Endothelial cell of umbilical vein (primary cell): ENCODE results near the gene KCNS1. TPM values are rescaled to one million over a fixed set of nuclear protein-coding genes. Genes with fewer than 3 reads are reported as not detected.

Source experiments
- BruUV-seq: library from RNA; stranded (reverse); fragments of 400-500 nt; replicated peaks from 2 replicates; lab custom pipeline; 2021; lab: Mats Ljungman, UMichigan
- CTCF ChIA-PET: fragments of 300-600, 350-600 bp; sonication (Branson Sonifier 250); formaldehyde crosslinking; loops from one replicate; lab custom pipeline; 2021; ENCODE audit warnings: antibody characterized with exemption, inconsistent platforms; lab: Charles Lee
- POLR2A ChIA-PET: fragments of 300-600, 350-600 bp; sonication (Branson Sonifier 250); formaldehyde crosslinking; loops from one replicate; lab custom pipeline; 2021; ENCODE audit warnings: antibody characterized with exemption, inconsistent platforms; lab: Charles Lee
- DNase-seq: peaks from one replicate; pipeline ENCODE4 v3.0.0-alpha.2; 2011; ENCODE audit warnings: low read depth, low spot score
- FAIRE-seq: peaks from 2 replicates; lab custom pipeline; 2011; peaks lifted over from hg19 to GRCh38; lab: Jason Lieb, UNC
- H2AFZ ChIP-seq: 2 replicates; pipeline ENCODE4 v1.6.0; 2012; ENCODE audit warnings: low read depth, low read length, control low read depth, inconsistent platforms
- H3K27ac ChIP-seq: 2 replicates; pipeline ENCODE4 v1.5.1; 2011; ENCODE audit warnings: low read depth, mild to moderate bottlenecking, control low read depth, low read length, moderate library complexity; ENCODE audit not compliant: insufficient read depth
- H3K27me3 ChIP-seq, 2 experiments: 2 replicates each; pipeline versions ENCODE4 v1.6.0 to v1.6.1; 2011; ENCODE audit warnings: low read length in 2 of 2, mixed read lengths in 1 of 2; ENCODE audit not compliant: control insufficient read depth in 2 of 2, insufficient read depth in 2 of 2
- H3K36me3 ChIP-seq, 2 experiments: 2 replicates in 1 of 2; 3 replicates in 1 of 2; pipeline ENCODE4 v1.5.1; 2011; ENCODE audit warnings: low read length in 2 of 2, mild to moderate bottlenecking in 1 of 2, moderate library complexity in 1 of 2; ENCODE audit not compliant: control insufficient read depth in 2 of 2, insufficient read depth in 2 of 2; ENCODE audit errors: extremely low read depth in 1 of 2
- H3K4me1 ChIP-seq: 3 replicates; pipeline ENCODE4 v1.5.1; 2011; ENCODE audit warnings: mild to moderate bottlenecking, low read length; ENCODE audit not compliant: control insufficient read depth, insufficient read depth; ENCODE audit errors: extremely low read depth
- H3K4me2 ChIP-seq: 2 replicates; pipeline ENCODE4 v1.6.1; 2011; ENCODE audit warnings: low read length, control low read depth, mixed read lengths; ENCODE audit not compliant: insufficient read depth
- H3K4me3 ChIP-seq, 3 experiments: fragments of 200-600 bp in 1 of 3; sonication (generic), shearing (Covaris generic) in 1 of 3; replicated peaks in 1 of 3; 2 replicates each; pipeline ENCODE4 v1.5.1; 2011 to 2016; ENCODE audit warnings: control low read depth in 3 of 3, low read length in 3 of 3, mild to moderate bottlenecking in 2 of 3, inconsistent platforms in 1 of 3, low read depth in 1 of 3, moderate library complexity in 1 of 3; ENCODE audit not compliant: insufficient read depth in 1 of 3
- H3K79me2 ChIP-seq: 2 replicates; pipeline ENCODE4 v1.6.0; 2012; ENCODE audit warnings: low read length, inconsistent platforms; ENCODE audit not compliant: control insufficient read depth, insufficient read depth
- H3K9ac ChIP-seq: replicated peaks from 2 replicates; pipeline ENCODE3; 2011; ENCODE audit warnings: low read length, control low read depth; ENCODE audit not compliant: insufficient read depth; ENCODE audit errors: extremely low read depth
- H3K9me1 ChIP-seq: replicated peaks from 3 replicates; pipeline ENCODE4 v1.6.0; 2011; ENCODE audit warnings: mild to moderate bottlenecking, low read length; ENCODE audit not compliant: control insufficient read depth, insufficient read depth; ENCODE audit errors: extremely low read depth
- H3K9me3 ChIP-seq: replicated peaks from 2 replicates; pipeline ENCODE4 v1.5.1; 2012; ENCODE audit warnings: low read length, inconsistent platforms; ENCODE audit not compliant: control insufficient read depth, insufficient read depth
- H4K20me1 ChIP-seq: replicated peaks from 2 replicates; pipeline ENCODE3; 2011; ENCODE audit warnings: mild to moderate bottlenecking, low read length; ENCODE audit not compliant: control insufficient read depth, insufficient read depth; ENCODE audit errors: extremely low read depth
- EZH2 ChIP-seq: IDR thresholded peaks from 2 replicates; pipeline ENCODE4 v1.6.1; 2012; ENCODE audit warnings: borderline replicate concordance, low read depth, mild to moderate bottlenecking, moderate library complexity, low read length, inconsistent platforms; ENCODE audit not compliant: severe bottlenecking
- FOS ChIP-seq: IDR thresholded peaks from 2 replicates; pipeline ENCODE4 v1.6.1; 2011; ENCODE audit warnings: mild to moderate bottlenecking, low read length, moderate library complexity, borderline replicate concordance; ENCODE audit not compliant: insufficient read depth
- GATA2 ChIP-seq: IDR thresholded peaks from 2 replicates; pipeline ENCODE4 v1.7.0; 2011; ENCODE audit warnings: low read depth, mild to moderate bottlenecking, moderate library complexity, mixed read lengths, low read length; ENCODE audit not compliant: insufficient read length, insufficient read depth
- JUN ChIP-seq: IDR thresholded peaks from 2 replicates; pipeline ENCODE4 v1.6.1; 2011; ENCODE audit warnings: borderline replicate concordance, low read depth; ENCODE audit not compliant: insufficient read length, insufficient read depth
- MYC ChIP-seq: IDR thresholded peaks from one replicate; pipeline ENCODE4 v1.6.1; 2011; ENCODE audit warnings: mild to moderate bottlenecking, low read depth, low read length
- POLR2A ChIP-seq: IDR thresholded peaks from 2 replicates; pipeline ENCODE4 v1.6.1; 2012; ENCODE audit warnings: low read depth, mild to moderate bottlenecking, control low read depth, low read length
- POLR2AphosphoS5 ChIP-seq: IDR thresholded peaks from 2 replicates; pipeline ENCODE4 v1.6.1; 2012; ENCODE audit warnings: low read depth, mild to moderate bottlenecking, control low read depth, low read length, moderate library complexity; ENCODE audit not compliant: insufficient read depth
- dilution Hi-C: fragments of 300-500 bp; cut with MboI; formaldehyde crosslinking; loops from one replicate; pipeline ENCODE4 v1.15.0; 2019; ENCODE audit warnings: low sequenced_read_pairs; ENCODE audit not compliant: extremely low pct_ligation_motif_present
- intact Hi-C: fragments of 100-400 bp; cut with micrococcal nuclease; formaldehyde crosslinking; loops from one replicate; pipeline ENCODE4 v1.10.0; 2022
- polyA plus RNA-seq, 4 experiments: library from polyadenylated mRNA; depleted of rRNA in 3 of 4; stranded (reverse) in 3 of 4; unstranded in 1 of 4; fragments of >200 nt; gene quantifications; 2 replicates each; pipeline versions ENCODE4 v1.2.1 to v1.2.3, GENCODE V29; 2011 to 2012; ENCODE audit warnings: missing spikeins in 1 of 4
- total RNA-seq: library from RNA; stranded (reverse); gene quantifications from 2 replicates; pipeline ENCODE4 v1.2.3, GENCODE V29; 2021
- TF ChIP-seq, protein P1 (sequence below), 2 donors: IDR thresholded peaks; 1 replicate in 1 of 2; 2 replicates in 1 of 2; pipeline ENCODE4 v1.5.1; 2011; ENCODE audit warnings: low read length in 2 of 2, mild to moderate bottlenecking in 2 of 2, moderate library complexity in 2 of 2, control low read depth in 1 of 2, inconsistent platforms in 1 of 2, low read depth in 1 of 2; ENCODE audit not compliant: insufficient read depth in 1 of 2; ENCODE audit errors: extremely low read depth in 1 of 2
- TF ChIP-seq, protein P2 (sequence below): IDR thresholded peaks from 2 replicates; pipeline ENCODE4 v1.6.1; 2011; ENCODE audit not compliant: insufficient read depth, insufficient read length

KCNS1 gene
- total and polyA plus RNA-seq, 2 donors (not counting 3 experiments of a cell fraction or from before 2014, with no cell fraction given), result 0.14 to 0.29 TPM

DNA sequence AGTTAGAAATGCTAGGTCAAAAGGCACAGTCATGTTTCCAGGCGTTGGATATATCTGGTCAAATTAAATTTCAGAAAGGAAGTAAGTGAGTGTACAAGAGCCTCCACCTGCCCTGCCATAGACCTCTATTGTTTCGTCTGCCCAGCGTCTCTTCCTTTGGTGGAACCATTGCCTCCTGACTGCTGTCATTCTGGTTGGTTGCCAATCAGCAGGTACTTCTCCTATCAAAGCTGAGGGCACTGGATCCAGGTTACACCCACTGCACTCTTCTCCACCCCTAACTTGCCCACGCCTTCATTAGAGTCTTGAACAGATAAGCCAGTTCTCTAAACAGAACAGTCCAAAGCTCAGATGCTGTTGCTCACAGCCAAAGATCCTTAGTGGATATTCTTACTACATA, 16.7 kb upstream of the KCNS1 start:
- no peaks in the 10 kb centered on the region for H3K4me1 ChIP-seq
- H3K9ac ChIP-seq, result no peak overlapping the region
- BruUV-seq, result no TSS peak
- TF ChIP-seq POLR2A, result no peak
- H3K79me2 ChIP-seq, result no peaks in the 10 kb centered on the region
- no peaks in the 10 kb centered on the region for H3K9me3 ChIP-seq
- intact Hi-C loops, result no loop called here
- H3K4me2 ChIP-seq, result no peak overlapping the region
- FAIRE-seq (no peak), DNase-seq (no peak)
- dilution Hi-C loops, result no loop called here
- no peaks in the 10 kb centered on the region for H3K36me3 ChIP-seq
- ChIA-PET CTCF (interaction anchor here (0.7 to 2.1 kb wide), 13 partner anchors 13 to 176 kb away, joined by 3 to 8 read pairs (median 4); no protein-coding TSS in a partner anchor), POLR2A (no interaction called here)
- no peaks in the 10 kb centered on the region for H4K20me1 ChIP-seq
- H2AFZ ChIP-seq, result no peak overlapping the region
- H3K27ac ChIP-seq, result no peak overlapping the region
- H3K4me3 ChIP-seq, result no peak overlapping the region
- no peaks in the 10 kb centered on the region for H3K9me1 ChIP-seq
- H3K27me3 ChIP-seq, result peaks cover 2 to 4% of the 10 kb centered on the region in 2 experiments

DNA sequence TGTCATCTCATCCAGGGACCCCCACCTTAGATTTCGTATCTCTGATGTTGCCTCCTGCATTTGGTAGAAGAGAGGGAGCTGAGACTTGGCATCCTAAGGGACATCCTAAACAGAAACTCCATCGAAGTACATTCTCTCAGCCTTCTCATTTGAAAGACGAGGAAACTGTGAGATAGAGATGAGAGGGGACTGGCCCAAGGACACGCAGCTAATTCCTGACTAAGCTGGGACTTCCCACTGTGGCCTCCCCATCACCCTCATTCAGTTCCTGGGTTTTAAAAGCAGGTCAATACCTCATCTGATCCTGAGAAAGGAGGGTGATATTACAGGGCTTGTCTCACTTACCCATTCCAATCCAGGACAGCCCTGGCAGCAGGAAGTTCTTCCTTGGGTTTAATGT, 14.9 kb upstream of the KCNS1 start:
- Histone ChIP-seq H3K36me3 (no peaks in the 10 kb centered on the region), H3K79me2 (no peaks in the 10 kb centered on the region), H3K27me3 (peaks cover 0 to 5% of the 10 kb centered on the region in 2 experiments), H3K9me1 (no peaks in the 10 kb centered on the region), H3K4me3 (no peak overlapping the region), H3K9ac (no peak overlapping the region), H3K4me2 (no peak overlapping the region), H3K4me1 (no peaks in the 10 kb centered on the region), H3K9me3 (no peaks in the 10 kb centered on the region), H3K27ac (no peak overlapping the region), H2AFZ (no peak overlapping the region), H4K20me1 (no peaks in the 10 kb centered on the region)
- no peak for FAIRE-seq
- dilution Hi-C loops (no loop called here), intact Hi-C loops (no loop called here)
- POLR2A ChIA-PET, result no interaction called here
- TF ChIP-seq, protein P1, sequence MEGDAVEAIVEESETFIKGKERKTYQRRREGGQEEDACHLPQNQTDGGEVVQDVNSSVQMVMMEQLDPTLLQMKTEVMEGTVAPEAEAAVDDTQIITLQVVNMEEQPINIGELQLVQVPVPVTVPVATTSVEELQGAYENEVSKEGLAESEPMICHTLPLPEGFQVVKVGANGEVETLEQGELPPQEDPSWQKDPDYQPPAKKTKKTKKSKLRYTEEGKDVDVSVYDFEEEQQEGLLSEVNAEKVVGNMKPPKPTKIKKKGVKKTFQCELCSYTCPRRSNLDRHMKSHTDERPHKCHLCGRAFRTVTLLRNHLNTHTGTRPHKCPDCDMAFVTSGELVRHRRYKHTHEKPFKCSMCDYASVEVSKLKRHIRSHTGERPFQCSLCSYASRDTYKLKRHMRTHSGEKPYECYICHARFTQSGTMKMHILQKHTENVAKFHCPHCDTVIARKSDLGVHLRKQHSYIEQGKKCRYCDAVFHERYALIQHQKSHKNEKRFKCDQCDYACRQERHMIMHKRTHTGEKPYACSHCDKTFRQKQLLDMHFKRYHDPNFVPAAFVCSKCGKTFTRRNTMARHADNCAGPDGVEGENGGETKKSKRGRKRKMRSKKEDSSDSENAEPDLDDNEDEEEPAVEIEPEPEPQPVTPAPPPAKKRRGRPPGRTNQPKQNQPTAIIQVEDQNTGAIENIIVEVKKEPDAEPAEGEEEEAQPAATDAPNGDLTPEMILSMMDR (IDR thresholded peaks at IDR 0.05; ENCODE audit: extremely low read depth in 1 of 2, insufficient read depth in 1 of 2, low read depth in 1 of 2, low read length in 2 of 2), result no peak
- TF ChIP-seq MYC (no peak), GATA2 (no peak), POLR2A (no peak), FOS (no peak), JUN (no peak), POLR2AphosphoS5 (no peak), EZH2 (no peak)
- TF ChIP-seq, protein P2, sequence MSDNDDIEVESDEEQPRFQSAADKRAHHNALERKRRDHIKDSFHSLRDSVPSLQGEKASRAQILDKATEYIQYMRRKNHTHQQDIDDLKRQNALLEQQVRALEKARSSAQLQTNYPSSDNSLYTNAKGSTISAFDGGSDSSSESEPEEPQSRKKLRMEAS, result no peak
- CTCF ChIA-PET, result interaction anchor here (0.8 to 9.0 kb wide), 3 partner anchors 16 to 72 kb away, joined by 3 to 278 read pairs (median 10); no protein-coding TSS in a partner anchor
- BruUV-seq, result no TSS peak
- no peak for DNase-seq
